Measurements from ENCODE around the gene VAV3. TPM values are rescaled to one million over a fixed set of nuclear protein-coding genes. Genes with fewer than 3 reads are reported as not detected.

VAV3 gene
- total and polyA plus RNA-seq, 10 of the 15 experiments (the other 5 are each of a cell fraction or from before 2014, with no cell fraction given), result 0.84 to 5.5 (median 3.4) TPM

GRCh38 chr1:107559881-107560280 is 405.1 kb downstream of the VAV3 start:
- BruUV-seq (replicated peaks), result no TSS peak
- RAD21 ChIA-PET (ENCODE audit: unreplicated experiment), result no interaction called here
- Histone ChIP-seq H3K9ac (ENCODE audit: control insufficient read depth, insufficient read depth, low read length) (no peak overlapping the region), H3K4me2 (ENCODE audit: control insufficient read depth, insufficient read depth) (no peak overlapping the region), H3K27me3 (replicated peaks in 1 of 2; ENCODE audit: control insufficient read depth in 2 of 2, insufficient read depth in 2 of 2, low read length in 1 of 2) (no peaks in the 10 kb centered on the region), H3K4me1 (ENCODE audit: control insufficient read depth, insufficient read depth, low read length) (no peaks in the 10 kb centered on the region), H3K9me3 (replicated peaks; ENCODE audit: control insufficient read depth, insufficient read depth, low read length) (no peaks in the 10 kb centered on the region), H3K36me3 (ENCODE audit: control insufficient read depth in 2 of 2, insufficient read depth in 2 of 2, low read length in 1 of 2) (no peaks in the 10 kb centered on the region), H4K20me1 (ENCODE audit: control insufficient read depth, insufficient read depth) (no peaks in the 10 kb centered on the region), H3K4me3 (no peak overlapping the region), H3K79me2 (ENCODE audit: control insufficient read depth, insufficient read depth, low read length) (no peaks in the 10 kb centered on the region), H2AFZ (ENCODE audit: control insufficient read depth, low read depth, low read length) (no peak overlapping the region), H3K27ac (ENCODE audit: control insufficient read depth, insufficient read depth) (no peak overlapping the region)
- intact Hi-C loops (cut with micrococcal nuclease; ENCODE audit: unreplicated experiment), result no loop called here
- 42% methylated on average over 3 of the region's 3 CpGs for WGBS (ENCODE audit: insufficient coverage, insufficient replicate concordance, low lambda C conversion rate, missing lambda C conversion rate)
- FAIRE-seq (no peak), DNase-seq (ENCODE audit: low read depth, low spot score) (no peak), ATAC-seq (no peak)
- CTCF ChIA-PET, result no interaction called here
- SMC1A ChIA-PET (ENCODE audit: uncharacterized antibody, unreplicated experiment), result no interaction called here
- in situ Hi-C loops (cut with MboI), result no loop called here
- POLR2A ChIA-PET, result no interaction called here
- TF ChIP-seq SRF (IDR thresholded peaks at IDR 0.05; ENCODE audit: low read depth in 2 of 2, low read length in 2 of 2) (no peak), PML (IDR thresholded peaks at IDR 0.05; ENCODE audit: low read length) (no peak), E4F1 (IDR thresholded peaks at IDR 0.05; ENCODE audit: borderline replicate concordance, partially characterized antibody) (no peak), JUNB (IDR thresholded peaks at IDR 0.05) (no peak), IRF3 (IDR thresholded peaks at IDR 0.05) (no peak), RBBP5 (conservative IDR thresholded peaks at IDR 0.05) (no peak), HCFC1 (IDR thresholded peaks at IDR 0.05; ENCODE audit: low read length) (no peak), YY1 (IDR thresholded peaks at IDR 0.05; ENCODE audit: low read depth, low read length) (no peak), SMAD1 (IDR thresholded peaks at IDR 0.05; ENCODE audit: low read depth, partially characterized antibody) (no peak), CEBPB (IDR thresholded peaks at IDR 0.05; ENCODE audit: borderline replicate concordance in 1 of 2, low read depth in 2 of 2, low read length in 2 of 2) (no peak), USF1 (IDR thresholded peaks at IDR 0.05; ENCODE audit: borderline replicate concordance, extremely low read length, insufficient read depth, low read depth, low read length) (no peak), CTCF (IDR thresholded peaks at IDR 0.05 in 2 of 3, conservative IDR thresholded peaks at IDR 0.05 in 1 of 3; ENCODE audit: control insufficient read depth in 2 of 3, extremely low read depth in 1 of 3, insufficient read depth in 1 of 3, low read depth in 3 of 3, low read length in 3 of 3) (no peak), BCL11A (IDR thresholded peaks at IDR 0.05; ENCODE audit: low read depth, low read length) (no peak)

Data from GM12878 (cell line).